HG03108 (cell line): Measurements from ENCODE around the gene KCNAB1.

ENCODE experiments used
- ATAC-seq: cut with Tn5 transposase; IDR thresholded peaks from one replicate; pipeline ENCODE4 v1.9.1; 2021; ENCODE audit warnings: moderate library complexity; ENCODE audit not compliant: unreplicated experiment

Gene KCNAB1

GRCh38 chr3:156519758-156520162 is 399.4 kb downstream of the KCNAB1 start:
- ATAC-seq = peak; percentile 63

GRCh38 chr3:156522673-156523072 is 402.3 kb downstream of the KCNAB1 start:
- ATAC-seq = no peak

GRCh38 chr3:156525808-156526207 is 405.4 kb downstream of the KCNAB1 start:
- ATAC-seq = no peak

DNA sequence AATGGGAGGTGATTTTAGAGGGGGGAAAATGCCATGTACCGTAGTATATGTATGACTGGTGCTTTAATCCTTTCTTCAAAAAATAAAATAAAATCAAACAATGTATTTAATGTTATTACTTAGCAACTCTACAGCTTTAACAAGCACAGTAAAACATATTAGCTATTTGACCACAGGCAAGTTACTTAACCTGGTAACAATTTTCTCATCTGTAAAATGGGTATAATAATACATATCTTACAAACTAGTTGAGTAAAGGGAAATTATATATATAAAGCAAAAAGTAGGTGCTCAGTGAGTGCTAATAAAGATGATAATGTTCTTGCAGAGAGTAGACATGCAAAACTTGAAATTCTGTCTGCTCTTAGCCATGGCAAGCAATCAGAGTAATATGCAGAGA is 406.7 kb downstream of the KCNAB1 start:
- no peak for ATAC-seq

DNA sequence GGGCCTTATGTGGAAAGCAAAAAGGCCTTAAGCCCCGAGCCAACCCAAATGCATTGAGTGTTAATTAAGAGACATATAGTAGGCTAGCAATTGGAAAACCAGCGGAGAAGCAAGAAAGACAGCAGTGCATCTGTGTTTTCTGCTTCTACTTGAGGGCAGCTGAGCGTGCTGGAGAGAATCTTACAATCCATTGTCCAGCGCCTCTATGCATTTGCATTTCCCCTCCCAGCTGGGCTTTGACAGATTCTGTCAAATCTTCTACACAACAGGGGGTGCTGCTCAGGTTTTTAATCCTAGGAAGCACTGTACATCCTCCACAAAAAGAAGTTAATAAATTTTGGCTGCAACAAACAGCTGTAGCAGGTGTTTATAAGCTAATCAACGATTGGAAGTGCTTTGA is 410.6 kb downstream of the KCNAB1 start:
- no peak for ATAC-seq

GRCh38 chr3:156532730-156533129 is 412.4 kb downstream of the KCNAB1 start:
- ATAC-seq = no peak

- no peak for ATAC-seq
Observed at GRCh38 chr3:156533205-156533604, 412.8 kb downstream of the KCNAB1 start.

DNA sequence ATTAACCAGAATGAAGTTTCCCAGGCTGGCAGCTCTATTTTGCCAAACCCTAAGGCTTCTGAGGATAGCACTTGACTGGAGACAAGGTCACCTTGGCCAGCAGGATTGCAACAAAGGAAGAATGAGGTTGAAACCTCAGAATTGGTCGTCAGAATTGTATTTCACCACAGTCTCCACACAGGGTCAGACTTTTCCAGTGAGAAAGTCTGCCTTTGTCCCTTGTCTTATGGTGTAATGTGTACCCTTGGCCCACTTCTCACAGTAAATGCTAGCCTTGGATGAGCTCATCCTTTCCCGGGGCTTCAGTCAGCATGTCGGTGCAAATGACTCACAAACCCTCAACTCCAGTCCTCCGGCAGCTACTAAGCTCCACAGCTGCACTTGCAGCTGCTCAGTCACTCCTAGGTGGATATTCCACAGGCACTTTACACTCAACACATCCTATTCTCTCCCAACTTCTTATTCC is 414.8 kb downstream of the KCNAB1 start:
- ATAC-seq = no peak

DNA sequence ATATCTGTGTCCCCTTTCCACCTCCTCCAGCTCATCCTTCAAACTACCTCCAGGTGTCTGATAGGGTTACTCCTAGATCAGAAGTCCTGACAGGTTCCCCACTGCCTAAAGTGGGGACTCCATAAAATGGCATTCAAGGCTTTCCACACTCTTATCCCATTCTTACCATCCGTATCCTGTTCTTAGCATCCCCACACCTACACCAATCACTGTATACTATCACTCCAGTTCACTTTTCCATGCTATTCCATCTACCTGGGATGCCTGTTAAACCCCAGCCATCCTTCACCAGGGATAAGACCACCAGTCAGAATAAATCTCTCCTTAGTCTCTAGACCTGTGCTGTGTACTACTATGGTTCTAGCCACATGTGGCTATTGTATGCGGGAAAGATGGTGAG is 415.4 kb downstream of the KCNAB1 start:
- ATAC-seq = no peak

- ATAC-seq = no peak
Observed at GRCh38 chr3:156536524-156537316, 416.3 kb downstream of the KCNAB1 start.

- no peak for ATAC-seq
Observed at GRCh38 chr3:156539051-156539450, 418.7 kb downstream of the KCNAB1 start.

DNA sequence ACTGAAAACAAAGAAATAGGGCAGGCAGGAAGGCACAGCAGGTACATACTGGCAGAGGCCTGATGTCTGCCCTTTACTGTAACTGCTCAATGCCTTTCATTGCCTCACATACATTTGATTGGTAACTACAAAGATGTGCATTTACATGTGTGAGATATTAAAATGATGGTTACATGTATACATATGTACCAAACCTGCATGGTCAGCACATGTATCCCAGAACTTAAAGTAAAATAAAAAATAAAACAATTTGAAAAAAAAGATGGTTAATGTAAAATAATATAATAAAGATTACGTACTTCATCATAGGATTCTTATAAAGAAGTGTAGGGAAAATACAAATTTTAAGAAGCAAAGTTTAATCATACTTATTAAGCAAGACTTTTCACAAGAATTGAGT is 419.4 kb downstream of the KCNAB1 start:
- ATAC-seq = no peak

- ATAC-seq = no peak
Observed at GRCh38 chr3:156542101-156543042, 422.0 kb downstream of the KCNAB1 start.

DNA sequence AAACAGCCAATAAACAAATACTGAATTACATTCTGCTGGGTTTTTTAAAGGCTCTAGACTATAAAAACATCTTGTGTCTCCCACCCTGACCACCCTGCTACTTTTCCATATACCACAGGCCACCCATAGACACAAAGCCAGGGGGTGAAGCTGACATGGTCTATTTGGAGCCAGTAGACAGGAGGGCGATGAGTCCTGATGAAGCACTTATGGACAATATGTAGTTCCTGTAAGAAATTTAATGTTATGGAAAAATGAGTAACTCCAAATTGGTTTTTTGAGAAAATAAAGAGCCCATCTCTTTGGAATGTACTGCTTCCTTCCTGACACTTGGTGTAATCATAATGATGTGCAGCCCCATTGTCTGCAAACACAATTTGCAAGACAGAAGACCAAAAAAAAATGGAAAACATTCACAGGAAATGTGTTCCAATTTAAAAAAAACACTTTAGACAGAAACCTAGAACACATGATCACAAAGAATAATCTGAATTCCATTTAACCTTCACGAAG is 422.7 kb downstream of the KCNAB1 start:
- ATAC-seq = no peak

DNA sequence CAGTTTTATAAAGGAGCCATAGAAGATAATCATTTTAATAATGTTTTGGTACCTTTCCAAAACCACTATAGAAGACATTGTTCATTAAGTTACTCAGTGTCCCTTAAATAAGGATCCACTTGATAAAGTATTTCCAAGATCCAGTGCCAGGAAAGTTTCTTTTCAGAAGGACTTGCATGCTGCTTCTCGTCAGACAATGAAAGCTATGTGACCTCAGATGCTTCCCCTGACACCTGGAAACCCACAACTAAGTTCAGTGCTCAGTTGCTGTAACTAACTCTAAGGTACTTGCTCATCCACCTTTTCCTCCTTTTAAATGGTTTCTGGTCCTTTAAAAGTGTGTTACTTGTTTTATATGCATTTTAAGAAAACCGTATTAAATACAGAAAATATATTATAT is 427.3 kb downstream of the KCNAB1 start:
- ATAC-seq = no peak

GRCh38 chr3:156548041-156548687 is 427.8 kb downstream of the KCNAB1 start:
- no peak for ATAC-seq

GRCh38 chr3:156548902-156549301 is 428.5 kb downstream of the KCNAB1 start:
- ATAC-seq = no peak

DNA sequence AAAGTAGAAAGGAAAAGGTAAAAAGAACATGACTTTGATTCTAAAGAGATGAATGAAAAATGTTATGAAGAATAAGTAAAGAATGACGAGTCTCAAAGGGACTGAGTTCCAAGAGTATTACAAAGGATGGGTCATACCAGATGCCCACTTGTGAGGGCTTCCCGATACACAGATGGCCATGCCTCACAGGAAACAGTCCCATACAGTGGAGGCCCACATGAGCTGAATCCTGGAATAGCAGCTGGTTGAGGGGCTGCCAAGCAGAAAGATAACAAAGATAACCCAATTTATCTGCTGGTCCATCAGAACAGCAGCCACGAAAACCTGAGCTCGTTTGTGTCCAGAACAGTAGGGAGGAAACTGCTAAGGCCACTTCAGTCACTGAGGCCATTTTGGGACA is 430.9 kb downstream of the KCNAB1 start:
- ATAC-seq = no peak

DNA sequence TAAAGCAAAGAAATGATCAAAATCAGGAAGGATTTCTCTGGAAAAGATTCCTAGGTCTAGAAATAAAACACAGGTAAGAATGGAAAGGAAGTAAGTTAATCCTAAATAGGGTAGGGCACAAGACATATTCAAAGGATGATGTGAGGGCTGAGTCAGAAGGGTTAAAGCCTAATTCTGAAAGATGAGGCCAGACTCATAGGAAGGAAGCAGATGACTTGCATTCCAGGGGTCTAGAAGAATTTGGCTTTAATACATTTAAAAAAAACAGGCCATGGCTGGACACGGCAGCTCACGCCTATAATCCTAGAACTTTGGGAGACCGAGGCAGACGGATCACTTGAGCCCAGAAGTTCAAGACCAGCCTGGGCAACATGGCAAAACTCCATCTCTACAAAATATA is 431.4 kb downstream of the KCNAB1 start:
- no peak for ATAC-seq

- no peak for ATAC-seq
Observed at GRCh38 chr3:156552973-156553372, 432.6 kb downstream of the KCNAB1 start.

- no peak for ATAC-seq
Observed at GRCh38 chr3:156553705-156554356, 433.5 kb downstream of the KCNAB1 start.
